Measurements from ENCODE around the gene LSM7. TPM values are rescaled to one million over a fixed set of nuclear protein-coding genes. Genes with fewer than 3 reads are reported as not detected.

Gene LSM7
- total RNA-seq, 1 experiment from 2014 or later, result 152 TPM

DNA sequence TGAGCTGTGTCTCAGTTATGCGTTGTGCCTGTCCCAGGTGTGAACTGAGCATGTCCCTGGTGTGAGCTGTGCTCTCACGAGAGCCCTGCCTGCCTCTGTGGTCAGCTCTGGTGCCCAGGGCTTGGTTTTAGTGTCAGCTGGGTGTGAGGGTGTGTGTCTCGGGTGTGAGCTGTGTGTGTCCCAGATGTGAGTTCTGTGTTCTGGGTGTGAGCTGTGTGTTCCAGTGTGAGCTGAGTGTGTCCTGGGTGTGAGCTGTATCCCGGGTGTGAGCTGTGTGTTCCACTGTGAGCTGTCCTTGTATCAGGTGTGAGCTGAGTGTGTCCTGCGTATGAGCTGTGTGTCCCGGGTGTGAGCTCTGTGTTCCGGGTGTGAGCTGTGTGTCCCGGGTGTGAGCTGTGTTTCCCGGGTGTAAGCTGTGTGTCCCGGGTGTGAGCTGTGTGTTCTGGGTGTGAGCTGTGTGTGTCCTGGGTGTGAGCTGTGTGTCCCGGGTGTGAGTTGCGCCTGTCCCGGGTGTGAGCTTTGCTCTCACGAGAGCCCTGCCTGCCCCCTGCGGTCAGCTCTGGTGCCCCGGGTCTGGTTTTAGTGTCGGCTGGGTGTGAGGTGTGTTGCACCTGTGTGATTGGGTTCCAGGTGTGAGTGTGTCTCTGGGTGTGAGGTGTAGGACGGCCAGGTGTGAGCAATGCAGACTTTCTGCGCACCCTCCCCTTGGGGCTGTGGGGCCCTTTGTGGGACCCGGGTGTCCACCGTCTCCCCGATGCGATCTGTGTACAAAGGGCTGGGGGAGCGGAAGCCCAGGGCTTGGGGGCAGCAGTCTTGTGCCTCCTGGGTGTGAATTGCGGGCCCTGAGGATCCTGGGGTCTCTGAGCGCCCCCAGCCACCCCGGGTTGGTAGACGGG is 39.3 kb downstream of the LSM7 start:
- peaks cover 42% of the 10 kb centered on the region for H3K27me3 ChIP-seq (replicated peaks; ENCODE audit: insufficient read depth, low read depth, low read length, poor library complexity)
- no TSS peak for BruUV-seq (replicated peaks)
- H3K4me1 ChIP-seq (ENCODE audit: insufficient read depth, low read length, poor library complexity, severe bottlenecking), result peaks cover 9% of the 10 kb centered on the region
- DNase-seq (ENCODE audit: low spot score), result no peak
- no peaks in the 10 kb centered on the region for H3K36me3 ChIP-seq (ENCODE audit: insufficient read depth, low read length, poor library complexity, severe bottlenecking)
- ChIA-PET POLR2A (ENCODE audit: low non-redundant PET) (no interaction called here), CTCF (no interaction called here)
- no peak overlapping the region for H3K4me3 ChIP-seq (ENCODE audit: low read depth, low read length, poor library complexity, severe bottlenecking)
- no peak overlapping the region for H3K27ac ChIP-seq (ENCODE audit: low read depth, low read length, poor library complexity, severe bottlenecking)
- no peak for TF ChIP-seq EZH2 (IDR thresholded peaks at IDR 0.05; ENCODE audit: borderline replicate concordance, low read depth, low read length, poor library complexity, severe bottlenecking)
- intact Hi-C loops (cut with micrococcal nuclease; ENCODE audit: unreplicated experiment), result no loop called here
- no peaks in the 10 kb centered on the region for H3K9me3 ChIP-seq (ENCODE audit: low read depth, low read length, poor library complexity, severe bottlenecking)

DNA sequence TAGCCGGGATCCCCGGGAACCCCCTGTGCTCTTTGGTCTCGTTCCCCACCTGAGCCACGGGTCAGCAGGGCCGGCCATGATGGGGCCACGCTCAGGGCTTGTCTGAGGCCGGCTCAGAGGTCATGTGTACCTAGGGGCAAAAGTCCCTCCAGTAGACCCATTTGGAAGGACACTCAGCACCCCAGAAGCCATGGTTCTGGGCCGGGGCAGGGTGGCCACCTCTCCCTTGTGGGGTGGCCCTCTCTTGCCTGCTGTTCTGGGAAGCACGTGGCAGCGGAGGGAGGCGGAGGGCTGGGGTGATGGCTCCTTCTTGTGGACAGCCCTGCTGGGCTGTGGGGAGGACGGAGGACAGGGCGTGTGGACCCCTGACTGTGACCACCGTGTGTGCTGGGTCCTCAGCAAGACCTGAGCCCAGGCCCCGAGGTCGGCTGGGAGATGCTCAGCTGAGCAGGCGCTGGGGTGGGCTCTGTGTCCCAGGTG is 40.0 kb downstream of the LSM7 start:
- POLR2A ChIA-PET (ENCODE audit: low non-redundant PET), result no interaction called here

DNA sequence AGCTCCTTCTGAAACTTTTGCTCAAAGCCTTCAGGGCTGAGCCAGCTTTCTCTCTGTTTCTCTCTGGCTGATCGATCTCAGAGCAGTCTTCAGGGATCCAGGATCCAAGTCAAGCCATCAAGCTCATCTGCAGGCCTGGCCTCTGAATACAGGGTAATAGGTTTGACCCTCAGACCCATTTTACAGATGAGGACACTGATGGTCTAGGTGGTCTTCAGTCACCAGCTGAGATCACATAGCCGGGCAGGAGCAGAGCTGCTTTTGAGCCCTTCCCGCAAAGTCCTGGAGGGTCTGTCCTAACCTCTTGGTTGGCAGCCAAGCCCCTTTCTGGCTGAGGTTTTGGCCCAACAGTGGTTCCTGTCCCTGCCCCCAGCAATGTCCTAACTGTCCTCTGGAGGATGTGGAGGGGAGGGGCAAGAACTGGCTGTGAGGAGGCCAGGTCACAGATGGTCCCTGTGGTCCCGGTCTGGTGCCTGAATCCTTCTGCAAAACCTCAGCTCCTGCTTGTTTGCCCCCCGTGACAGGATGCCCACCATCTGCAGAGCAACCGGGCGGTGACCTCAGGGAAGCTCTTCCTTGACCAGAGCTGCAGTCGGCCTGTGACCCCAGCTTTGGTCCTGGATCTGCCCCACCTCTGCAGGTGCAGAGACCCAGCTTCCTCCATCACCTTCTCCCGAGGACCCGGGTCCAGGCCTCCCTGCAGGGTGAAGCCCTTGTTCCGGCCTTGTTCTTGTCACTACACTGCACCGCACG is 40.6 kb downstream of the LSM7 start:
- no TSS peak for BruUV-seq (replicated peaks)
- Histone ChIP-seq H3K27ac (ENCODE audit: low read depth, low read length, poor library complexity, severe bottlenecking) (no peak overlapping the region), H3K27me3 (replicated peaks; ENCODE audit: insufficient read depth, low read depth, low read length, poor library complexity) (peaks cover 42% of the 10 kb centered on the region), H3K4me1 (ENCODE audit: insufficient read depth, low read length, poor library complexity, severe bottlenecking) (peaks cover 7% of the 10 kb centered on the region), H3K4me3 (ENCODE audit: low read depth, low read length, poor library complexity, severe bottlenecking) (no peak overlapping the region), H3K36me3 (ENCODE audit: insufficient read depth, low read length, poor library complexity, severe bottlenecking) (no peaks in the 10 kb centered on the region), H3K9me3 (ENCODE audit: low read depth, low read length, poor library complexity, severe bottlenecking) (no peaks in the 10 kb centered on the region)
- intact Hi-C loops (cut with micrococcal nuclease; ENCODE audit: unreplicated experiment), result no loop called here
- CTCF ChIA-PET, result no interaction called here
- POLR2A ChIA-PET (ENCODE audit: low non-redundant PET), result no interaction called here
- DNase-seq (ENCODE audit: low spot score), result no peak
- TF ChIP-seq EZH2 (IDR thresholded peaks at IDR 0.05; ENCODE audit: borderline replicate concordance, low read depth, low read length, poor library complexity, severe bottlenecking) (no peak), CTCF (conservative IDR thresholded peaks at IDR 0.05; ENCODE audit: low read depth, low read length) (no peak)

More for the DNA sequence above, 40.0 kb downstream of the LSM7 start:
- no TSS peak for BruUV-seq (replicated peaks)
- Histone ChIP-seq H3K27me3 (replicated peaks; ENCODE audit: insufficient read depth, low read depth, low read length, poor library complexity) (peaks cover 42% of the 10 kb centered on the region), H3K36me3 (ENCODE audit: insufficient read depth, low read length, poor library complexity, severe bottlenecking) (no peaks in the 10 kb centered on the region), H3K9me3 (ENCODE audit: low read depth, low read length, poor library complexity, severe bottlenecking) (no peaks in the 10 kb centered on the region), H3K4me3 (ENCODE audit: low read depth, low read length, poor library complexity, severe bottlenecking) (no peak overlapping the region), H3K27ac (ENCODE audit: low read depth, low read length, poor library complexity, severe bottlenecking) (no peak overlapping the region), H3K4me1 (ENCODE audit: insufficient read depth, low read length, poor library complexity, severe bottlenecking) (peaks cover 7% of the 10 kb centered on the region)
- no peak for TF ChIP-seq CTCF (conservative IDR thresholded peaks at IDR 0.05; ENCODE audit: low read depth, low read length)
- no peak for TF ChIP-seq EZH2 (IDR thresholded peaks at IDR 0.05; ENCODE audit: borderline replicate concordance, low read depth, low read length, poor library complexity, severe bottlenecking)
- DNase-seq (ENCODE audit: low spot score), result no peak
- CTCF ChIA-PET, result no interaction called here
- intact Hi-C loops (cut with micrococcal nuclease; ENCODE audit: unreplicated experiment), result no loop called here
